AG04450 (cell line): ENCODE measurements around the gene NCEH1. TPM values are rescaled to one million over a fixed set of nuclear protein-coding genes. Genes with fewer than 3 reads are reported as not detected.

Experiments used
- CTCF ChIA-PET: fragments of 300-600, 350-600 bp; formaldehyde crosslinking; extraction: SDS; loops from one replicate; lab custom pipeline; 2022; ENCODE audit warnings: antibody characterized with exemption, inconsistent platforms; lab: Charles Lee
- POLR2A ChIA-PET: fragments of 350-600 bp; formaldehyde crosslinking; extraction: SDS; loops from one replicate; lab custom pipeline; 2021; ENCODE audit warnings: antibody characterized with exemption, inconsistent platforms; lab: Yijun Ruan, JAX
- DNase-seq: peaks from one replicate; pipeline ENCODE4 v3.0.0-alpha.2; 2011; ENCODE audit warnings: low read depth, low spot score
- H3K27ac ChIP-seq: one replicate; pipeline ENCODE4 v1.5.1; 2012; ENCODE audit warnings: low read depth, low read length, control low read depth
- H3K27me3 ChIP-seq: one replicate; pipeline ENCODE4 v1.6.0; 2012; ENCODE audit warnings: low read length; ENCODE audit not compliant: control insufficient read depth, insufficient read depth
- H3K4me3 ChIP-seq: 2 replicates; pipeline ENCODE4 v1.5.1; 2011; ENCODE audit warnings: mild to moderate bottlenecking, low read depth, low read length, control low read depth
- H3K9me3 ChIP-seq: 2 replicates; pipeline ENCODE4 v1.5.1; 2012; ENCODE audit warnings: low read length; ENCODE audit not compliant: control insufficient read depth, insufficient read depth
- polyA plus RNA-seq: library from polyadenylated mRNA; depleted of rRNA; stranded (reverse); fragments of >200 nt; gene quantifications from 2 replicates; pipeline ENCODE4 v1.2.3, GENCODE V29; 2011
- TF ChIP-seq, protein P1 (sequence below): IDR thresholded peaks from 2 replicates; pipeline ENCODE4 v1.5.1; 2011; ENCODE audit warnings: low read depth, low read length, control low read depth, inconsistent platforms

Gene NCEH1
- polyA plus RNA-seq, 1 experiment, result 14.6 TPM

DNA sequence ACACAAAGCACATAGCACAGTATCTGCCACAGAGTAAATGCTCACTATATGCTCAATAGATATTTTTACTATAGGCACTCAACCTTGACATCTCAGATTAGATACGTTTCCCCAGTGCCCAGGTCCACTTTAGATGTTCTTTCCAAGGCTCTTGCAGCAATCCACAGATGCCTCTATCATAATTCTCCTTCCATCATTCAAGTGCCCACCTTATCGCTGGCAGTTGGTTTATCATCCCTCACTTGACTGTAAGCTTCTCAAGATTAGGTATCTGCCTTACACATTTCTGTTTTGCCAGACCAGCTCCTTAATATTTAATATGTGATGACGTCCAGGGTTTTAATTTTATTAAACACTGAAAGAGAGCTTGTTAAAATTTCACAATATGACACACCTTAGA lies 8.6 kb downstream of the NCEH1 start:
- Histone ChIP-seq H3K4me3 (no peak overlapping the region), H3K9me3 (no peaks in the 10 kb centered on the region), H3K27me3 (no peaks in the 10 kb centered on the region), H3K27ac (no peak overlapping the region)
- POLR2A ChIA-PET, result no interaction called here
- no peak for DNase-seq
- TF ChIP-seq, protein P1, sequence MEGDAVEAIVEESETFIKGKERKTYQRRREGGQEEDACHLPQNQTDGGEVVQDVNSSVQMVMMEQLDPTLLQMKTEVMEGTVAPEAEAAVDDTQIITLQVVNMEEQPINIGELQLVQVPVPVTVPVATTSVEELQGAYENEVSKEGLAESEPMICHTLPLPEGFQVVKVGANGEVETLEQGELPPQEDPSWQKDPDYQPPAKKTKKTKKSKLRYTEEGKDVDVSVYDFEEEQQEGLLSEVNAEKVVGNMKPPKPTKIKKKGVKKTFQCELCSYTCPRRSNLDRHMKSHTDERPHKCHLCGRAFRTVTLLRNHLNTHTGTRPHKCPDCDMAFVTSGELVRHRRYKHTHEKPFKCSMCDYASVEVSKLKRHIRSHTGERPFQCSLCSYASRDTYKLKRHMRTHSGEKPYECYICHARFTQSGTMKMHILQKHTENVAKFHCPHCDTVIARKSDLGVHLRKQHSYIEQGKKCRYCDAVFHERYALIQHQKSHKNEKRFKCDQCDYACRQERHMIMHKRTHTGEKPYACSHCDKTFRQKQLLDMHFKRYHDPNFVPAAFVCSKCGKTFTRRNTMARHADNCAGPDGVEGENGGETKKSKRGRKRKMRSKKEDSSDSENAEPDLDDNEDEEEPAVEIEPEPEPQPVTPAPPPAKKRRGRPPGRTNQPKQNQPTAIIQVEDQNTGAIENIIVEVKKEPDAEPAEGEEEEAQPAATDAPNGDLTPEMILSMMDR, result no peak
- CTCF ChIA-PET, result interaction anchor here (3.2 kb wide), 1 partner anchor 29 kb away, joined by 12 read pairs; no protein-coding TSS in a partner anchor

DNA sequence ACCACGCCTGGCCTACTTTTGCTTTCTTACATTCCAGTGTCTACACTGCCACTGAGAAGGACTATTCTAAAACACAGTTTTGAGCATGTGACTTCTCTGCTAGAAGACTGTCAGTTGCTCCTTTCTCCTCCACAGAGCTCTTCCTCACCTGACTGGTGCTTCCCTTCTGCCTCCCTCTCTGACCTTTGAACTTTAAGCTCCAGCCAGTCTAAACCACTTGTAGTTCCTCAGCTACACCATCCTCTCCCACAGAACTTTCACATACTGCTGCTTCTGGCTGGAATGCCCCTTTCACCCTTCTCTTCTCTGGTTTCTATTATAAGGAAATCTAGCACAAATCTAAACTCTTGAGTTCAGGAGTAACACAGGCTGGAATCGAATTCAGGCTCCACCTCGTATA lies 9.1 kb downstream of the NCEH1 start:
- ChIA-PET CTCF (interaction anchor here (0.6 to 3.2 kb wide), 3 partner anchors 10 to 29 kb away, joined by 5 to 12 read pairs (median 6); no protein-coding TSS in a partner anchor), POLR2A (no interaction called here)
- Histone ChIP-seq H3K27ac (no peak overlapping the region), H3K4me3 (no peak overlapping the region), H3K9me3 (no peaks in the 10 kb centered on the region), H3K27me3 (no peaks in the 10 kb centered on the region)
- DNase-seq, result no peak
- TF ChIP-seq, protein P1, result no peak

DNA sequence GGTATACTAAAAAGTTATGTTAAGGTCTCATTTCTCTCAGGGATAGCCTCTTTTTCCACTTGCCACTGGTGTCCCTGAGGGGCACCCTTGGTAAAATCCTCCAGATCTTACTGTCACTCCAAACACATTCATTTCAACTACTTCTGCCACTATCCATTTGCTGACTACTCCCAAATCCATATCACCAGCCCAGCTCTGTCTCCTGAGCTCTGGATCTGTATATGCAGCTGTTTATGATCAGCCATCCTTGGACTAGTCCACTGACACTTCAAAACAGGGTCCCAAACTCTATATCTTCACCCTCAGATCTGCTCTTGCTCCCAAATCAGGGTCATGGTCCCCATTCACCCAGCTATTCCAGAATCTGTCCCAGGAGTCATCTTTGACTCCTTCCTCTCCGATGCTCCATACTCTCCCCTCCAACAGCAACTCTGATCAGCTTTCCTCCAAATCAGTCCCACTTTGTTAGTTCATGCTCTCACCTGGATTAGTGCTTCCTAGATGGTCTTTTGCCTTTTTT lies 9.9 kb downstream of the NCEH1 start:
- no peak for DNase-seq
- TF ChIP-seq, protein P1, result no peak
- POLR2A ChIA-PET, result interaction anchor here (0.6 kb wide), 1 partner anchor 10 kb away, joined by 3 read pairs; no protein-coding TSS in a partner anchor
- H3K4me3 ChIP-seq, result no peak overlapping the region
- H3K27me3 ChIP-seq, result no peaks in the 10 kb centered on the region
- no peak overlapping the region for H3K27ac ChIP-seq
- no peaks in the 10 kb centered on the region for H3K9me3 ChIP-seq
- CTCF ChIA-PET, result interaction anchor here (0.6 to 1.4 kb wide), 3 partner anchors 9 to 28 kb away, joined by 4 to 6 read pairs (median 5); no protein-coding TSS in a partner anchor

DNA sequence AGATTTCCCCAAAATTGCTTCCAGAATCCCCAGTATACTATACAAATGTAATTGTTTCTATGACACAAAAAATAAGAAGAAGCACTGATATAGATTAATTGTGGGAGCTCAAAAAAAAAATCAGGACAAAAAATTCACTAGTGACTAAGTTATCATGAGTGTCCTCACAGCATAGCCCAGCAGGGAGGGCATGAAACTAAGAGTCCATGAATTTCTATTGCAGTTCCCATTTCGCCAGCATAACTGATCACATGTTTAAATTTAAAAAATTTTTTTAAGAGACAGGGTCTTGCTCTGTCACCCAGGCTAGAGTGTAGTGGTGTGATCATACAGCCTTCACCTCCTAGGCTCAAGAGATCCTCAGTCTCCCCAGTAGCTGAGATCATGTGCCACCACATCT lies 10.6 kb downstream of the NCEH1 start:
- ChIA-PET POLR2A (no interaction called here), CTCF (interaction anchor here (0.9 to 1.0 kb wide), 2 partner anchors 8 to 27 kb away, joined by 3 to 5 read pairs; no protein-coding TSS in a partner anchor)
- Histone ChIP-seq H3K27me3 (no peaks in the 10 kb centered on the region), H3K9me3 (no peaks in the 10 kb centered on the region), H3K27ac (no peak overlapping the region), H3K4me3 (no peak overlapping the region)
- TF ChIP-seq, protein P1, result no peak
- no peak for DNase-seq

DNA sequence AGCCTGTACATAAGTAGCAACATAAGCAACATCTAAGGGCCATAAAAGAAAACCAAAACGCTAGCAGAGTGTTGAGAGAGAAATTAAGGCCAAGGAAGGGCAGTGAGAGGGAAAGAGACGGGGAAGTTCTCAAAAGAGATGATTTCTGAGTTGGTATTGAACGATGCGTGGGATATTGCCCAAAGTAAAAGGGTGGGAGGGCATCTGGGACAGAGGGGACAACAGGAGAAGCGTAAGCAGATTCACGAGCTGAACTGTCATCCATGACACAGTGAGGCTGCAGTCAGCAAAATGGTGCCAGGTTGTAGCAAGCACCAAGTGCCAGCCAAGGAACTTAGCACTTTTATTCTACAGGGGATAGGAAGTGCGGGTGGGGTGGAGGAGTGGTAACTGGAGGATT lies 11.8 kb downstream of the NCEH1 start:
- H3K27ac ChIP-seq, result no peak overlapping the region
- ChIA-PET CTCF (no interaction called here), POLR2A (no interaction called here)
- no peak overlapping the region for H3K4me3 ChIP-seq
- no peaks in the 10 kb centered on the region for H3K27me3 ChIP-seq
- TF ChIP-seq, protein P1, result no peak
- DNase-seq, result no peak
- no peaks in the 10 kb centered on the region for H3K9me3 ChIP-seq
